HG02623 (cell line): ENCODE results near the gene RASGRF2.

Experiments
- ATAC-seq: cut with Tn5 transposase; IDR thresholded peaks from one replicate; pipeline ENCODE4 v1.9.1; 2021; ENCODE audit warnings: moderate library complexity; ENCODE audit not compliant: unreplicated experiment

RASGRF2 gene

GRCh38 chr5:80953587-80953986, 6.6 kb upstream of the RASGRF2 start:
- no peak for ATAC-seq

DNA sequence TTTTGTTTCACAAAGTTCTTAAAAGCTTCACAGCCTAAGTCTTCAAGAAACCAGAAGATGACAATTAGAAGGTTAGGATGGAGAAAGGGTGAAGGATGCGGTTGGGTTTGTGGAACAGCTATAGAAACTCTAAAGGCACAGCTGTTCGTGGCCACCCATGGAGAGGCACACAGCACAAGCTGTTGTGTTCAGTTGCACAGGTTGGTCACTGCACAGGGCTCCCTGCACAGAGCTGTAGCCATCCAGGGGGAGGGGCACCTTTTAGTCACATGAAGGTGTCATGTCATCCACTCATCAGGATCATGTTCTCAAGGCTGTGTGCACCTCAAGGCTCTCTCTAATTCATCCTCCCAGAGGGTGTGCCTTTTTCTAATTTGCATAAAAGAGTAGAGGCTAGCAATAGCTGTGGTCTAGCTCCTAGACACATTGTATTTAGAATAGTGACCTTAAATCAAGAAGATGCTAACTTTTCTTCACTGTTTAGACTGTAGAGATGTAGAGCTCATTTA, 5.0 kb upstream of the RASGRF2 start:
- ATAC-seq: no peak

DNA sequence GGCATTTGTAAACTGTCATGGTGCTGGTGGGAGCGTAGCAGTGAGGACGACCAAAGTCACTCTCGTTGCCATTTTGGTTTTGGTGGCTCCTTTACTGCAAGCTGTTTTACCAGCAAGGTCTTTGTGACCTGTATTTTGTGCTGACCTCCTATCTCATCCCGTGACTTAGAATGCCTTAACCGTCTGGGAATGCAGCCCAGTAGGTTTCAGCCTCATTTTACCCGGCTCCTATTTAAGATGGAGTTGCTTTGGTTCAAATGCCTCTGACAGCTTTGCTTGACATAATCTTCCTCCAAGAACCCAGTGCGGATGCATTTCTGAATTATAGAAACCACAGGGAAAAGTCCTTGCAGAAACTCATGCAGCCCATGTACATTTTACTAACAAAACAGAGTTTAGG, 3.9 kb upstream of the RASGRF2 start:
- ATAC-seq: no peak

DNA sequence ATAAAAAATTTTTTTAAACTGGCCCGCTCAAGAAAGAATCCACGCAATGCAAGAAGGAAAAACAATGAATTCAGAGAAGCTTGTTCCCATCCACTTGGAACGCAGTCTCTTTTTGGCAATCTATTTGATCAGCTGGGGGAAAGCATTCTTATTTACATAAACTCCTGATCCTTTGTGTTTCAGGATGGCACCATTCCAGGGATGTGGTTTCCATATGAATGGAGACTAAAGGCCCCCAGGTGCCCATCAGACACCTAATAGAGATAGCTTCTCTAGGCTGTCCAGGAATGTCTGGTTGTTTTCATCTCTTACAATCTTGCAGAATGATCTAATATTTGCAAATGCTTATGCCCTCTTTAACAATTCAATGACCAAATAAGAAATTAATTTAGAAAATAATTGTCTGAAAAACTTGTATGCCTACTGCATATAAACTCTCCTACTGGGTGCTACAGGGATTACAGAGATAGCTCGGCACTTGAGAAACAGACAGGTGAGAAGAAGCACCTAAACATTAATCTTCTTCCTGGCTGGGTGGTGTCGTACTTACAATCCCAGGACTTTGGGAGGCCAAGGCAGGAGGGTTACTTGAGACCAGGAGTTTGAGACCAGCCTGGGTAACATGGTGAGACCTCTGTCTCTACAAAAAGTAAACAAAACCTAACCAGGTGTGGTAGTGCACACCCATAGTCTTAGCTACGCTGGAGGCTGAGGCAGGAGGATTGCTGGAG, 3.0 kb upstream of the RASGRF2 start:
- ATAC-seq: no peak

DNA sequence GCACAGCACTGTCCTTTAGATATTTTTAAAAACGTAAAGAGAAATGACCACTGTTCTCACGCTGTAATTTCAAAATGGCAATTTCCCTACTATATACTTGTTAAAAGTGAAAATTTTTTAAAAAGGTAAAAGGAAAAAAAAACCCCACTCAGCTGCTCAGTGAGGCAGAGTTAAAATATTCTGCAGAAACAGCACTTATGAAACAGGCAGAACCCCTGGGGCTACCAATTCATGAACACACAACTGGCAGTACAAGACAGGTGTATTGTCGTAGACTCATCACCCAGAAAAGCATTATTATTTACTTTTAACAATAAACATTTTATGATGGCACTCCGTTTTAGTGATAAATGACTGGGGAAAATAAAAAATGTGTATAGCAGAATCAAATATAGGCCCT, 1.5 kb upstream of the RASGRF2 start:
- ATAC-seq: no peak

DNA sequence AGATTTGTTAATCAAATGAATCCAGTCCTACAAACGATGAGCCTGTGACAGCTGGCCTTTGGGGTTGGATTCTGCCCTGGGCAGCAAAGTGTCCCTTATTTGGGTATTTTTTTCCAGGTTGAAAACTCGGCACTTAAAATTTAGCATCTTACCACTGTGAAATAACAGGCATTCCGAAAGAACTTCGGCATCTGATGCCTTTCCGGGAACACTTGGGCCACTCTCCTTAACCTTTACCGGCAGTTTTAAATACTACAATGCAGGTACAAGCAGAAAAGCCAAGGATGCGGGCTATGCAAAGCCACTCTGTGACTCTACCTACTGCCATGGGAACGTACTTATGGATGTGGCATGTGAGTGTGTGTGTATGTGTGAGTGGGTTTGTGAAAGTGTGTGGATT, 1.0 kb upstream of the RASGRF2 start:
- no peak for ATAC-seq

DNA sequence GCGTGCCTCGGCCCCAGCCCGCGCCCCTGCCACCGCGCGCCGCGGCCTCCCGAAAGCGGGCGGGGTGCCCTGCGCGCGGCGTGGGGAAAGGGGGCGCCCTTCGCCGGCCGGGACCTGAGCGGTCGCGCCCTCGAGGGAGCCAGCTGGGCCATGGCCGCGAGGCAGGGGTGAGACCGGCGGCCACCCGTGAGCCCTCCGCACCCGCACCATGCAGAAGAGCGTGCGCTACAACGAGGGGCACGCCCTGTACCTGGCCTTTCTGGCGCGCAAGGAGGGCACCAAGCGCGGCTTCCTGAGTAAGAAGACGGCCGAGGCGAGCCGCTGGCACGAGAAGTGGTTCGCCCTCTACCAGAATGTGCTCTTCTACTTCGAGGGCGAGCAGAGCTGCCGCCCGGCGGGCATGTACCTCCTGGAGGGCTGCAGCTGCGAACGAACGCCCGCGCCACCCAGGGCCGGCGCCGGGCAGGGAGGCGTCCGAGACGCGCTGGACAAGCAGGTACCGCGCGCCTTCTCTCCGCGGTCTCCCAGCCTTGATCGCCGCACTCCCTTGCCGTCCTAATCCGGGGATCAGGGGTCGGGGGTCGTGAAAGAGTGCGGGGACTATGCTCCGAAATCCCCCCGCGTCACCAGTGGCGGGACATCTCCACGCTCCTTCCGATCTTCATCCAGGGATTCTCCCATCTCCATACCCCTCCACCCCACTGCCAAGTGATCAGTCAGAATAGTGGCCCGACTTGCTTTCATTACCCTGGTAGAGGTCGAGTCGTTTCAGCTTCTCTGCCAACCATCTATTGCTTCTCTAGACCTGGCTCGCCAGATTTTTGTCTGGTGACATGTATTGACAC, 590 bp downstream of the RASGRF2 start:
- ATAC-seq: no peak

- no peak for ATAC-seq
Measured at GRCh38 chr5:80961376-80962281, 1.5 kb downstream of the RASGRF2 start.

DNA sequence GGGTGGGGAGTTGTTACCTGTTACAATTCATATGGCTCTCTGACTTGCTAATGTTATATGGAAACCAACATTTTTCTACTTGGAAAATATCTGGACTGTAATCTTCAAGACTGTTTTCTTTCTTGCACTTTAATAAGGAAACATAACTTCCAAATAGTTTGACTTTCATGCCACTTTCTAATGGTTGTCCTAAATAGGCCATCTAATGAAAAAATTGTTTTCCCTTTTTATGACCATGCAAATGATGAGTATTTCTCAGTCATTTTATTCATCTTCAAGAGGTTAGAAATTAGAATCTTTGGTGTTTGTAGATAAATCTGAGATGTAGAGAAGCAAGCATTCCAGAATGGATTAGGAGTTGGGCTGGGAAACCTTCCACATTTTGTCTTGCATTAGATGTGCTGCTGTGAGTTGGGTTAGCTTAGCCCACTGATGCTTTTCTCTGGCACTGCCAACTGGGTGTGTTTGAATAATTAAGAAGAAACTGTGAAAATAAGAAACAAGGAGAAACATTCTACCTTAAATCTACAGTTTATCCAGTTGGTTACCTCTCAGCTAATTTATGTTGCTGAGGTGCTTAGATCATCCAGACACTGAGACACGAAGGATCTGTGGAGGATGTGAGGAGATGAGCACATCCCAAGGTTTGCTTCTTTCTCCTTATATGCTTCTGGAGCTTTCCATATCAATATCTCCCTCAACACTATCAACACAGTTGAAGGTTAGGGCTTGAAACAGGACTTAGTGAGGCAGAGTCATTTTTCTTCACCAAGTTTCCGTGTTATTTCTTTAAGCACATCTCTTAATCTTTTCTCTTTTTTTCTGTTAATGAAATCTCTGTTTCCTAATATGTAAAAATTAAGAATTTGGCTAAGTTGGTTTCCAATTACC, 2.7 kb downstream of the RASGRF2 start:
- no peak for ATAC-seq

DNA sequence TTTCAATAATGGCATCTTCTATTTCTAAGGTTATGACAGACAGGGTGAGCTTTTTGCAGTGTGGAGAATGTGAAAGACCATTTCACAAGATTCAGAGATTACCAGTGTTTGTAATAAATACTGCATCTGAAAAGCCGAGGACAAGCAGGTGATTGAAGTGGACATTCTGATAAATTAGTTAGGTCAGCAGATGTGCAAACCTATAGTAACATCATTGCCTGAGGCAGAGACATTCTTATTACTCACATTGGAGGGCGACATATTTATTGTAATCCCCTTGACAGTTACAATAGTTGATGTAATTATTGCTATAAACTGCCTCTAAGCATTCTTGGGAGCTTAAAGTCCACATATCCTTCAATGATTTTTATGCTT, 3.3 kb downstream of the RASGRF2 start:
- no peak for ATAC-seq

DNA sequence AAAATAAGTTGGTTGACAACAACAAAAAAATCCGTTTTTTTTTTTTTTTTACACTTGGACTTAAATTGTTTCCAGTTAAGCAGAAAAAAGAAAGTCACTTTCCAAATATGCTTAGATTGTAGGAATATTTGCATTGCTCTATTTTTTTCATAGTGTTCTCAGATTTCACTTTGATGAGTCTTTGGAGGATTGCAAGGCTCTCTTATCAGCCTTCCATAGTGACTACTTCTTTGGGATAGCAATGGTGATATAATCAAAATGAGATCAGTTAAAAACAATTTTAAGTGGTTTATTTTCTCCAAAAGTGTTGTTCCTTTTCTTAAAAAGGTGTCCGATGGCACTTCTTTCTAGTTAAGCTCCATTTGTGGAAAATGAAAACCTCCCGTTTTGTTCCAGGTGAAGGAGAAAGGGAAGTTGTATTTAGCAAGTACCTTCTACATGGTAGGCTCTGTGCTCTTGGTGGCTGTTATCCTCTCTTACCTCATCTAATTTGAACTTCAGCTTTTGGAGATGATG, 3.9 kb downstream of the RASGRF2 start:
- no peak for ATAC-seq

DNA sequence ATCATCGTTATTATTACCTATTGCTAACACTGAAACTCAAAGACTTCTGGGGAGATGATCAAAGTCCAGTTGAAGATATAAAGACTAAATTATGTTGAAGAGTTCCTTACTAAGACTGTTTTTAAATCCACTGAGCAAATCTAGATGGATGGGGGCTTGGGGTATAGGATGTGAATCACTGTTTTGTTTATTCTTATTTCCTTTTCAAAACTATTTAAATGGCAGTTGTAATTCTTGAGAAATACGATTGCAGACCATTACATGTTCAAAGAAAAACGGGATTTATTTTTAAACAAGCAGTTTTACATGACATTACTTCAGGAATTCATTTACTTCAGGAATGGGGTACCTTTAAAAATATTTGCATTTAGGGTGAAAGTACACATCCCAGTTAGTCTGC, 4.3 kb downstream of the RASGRF2 start:
- no peak for ATAC-seq

DNA sequence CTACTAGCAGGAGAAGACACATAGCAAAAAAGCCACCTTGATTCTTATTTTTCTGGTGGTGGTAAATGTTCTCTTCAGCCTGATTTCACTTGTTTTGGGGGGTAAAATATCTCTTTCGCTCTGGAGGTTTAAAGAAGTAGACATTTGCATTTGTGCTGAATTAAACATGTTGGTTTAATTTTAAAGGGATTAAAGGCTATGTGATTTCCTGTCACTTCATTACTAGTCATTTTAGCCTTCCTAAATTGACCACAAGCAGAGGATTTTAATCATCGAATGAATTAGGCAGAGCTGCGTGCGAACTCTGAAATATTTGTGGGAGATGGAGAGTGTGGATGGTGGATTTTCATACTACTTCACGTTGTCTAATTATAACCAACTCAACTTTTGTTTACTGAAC, 4.8 kb downstream of the RASGRF2 start:
- ATAC-seq: no peak

GRCh38 chr5:80967500-80968181, 7.5 kb downstream of the RASGRF2 start:
- no peak for ATAC-seq

DNA sequence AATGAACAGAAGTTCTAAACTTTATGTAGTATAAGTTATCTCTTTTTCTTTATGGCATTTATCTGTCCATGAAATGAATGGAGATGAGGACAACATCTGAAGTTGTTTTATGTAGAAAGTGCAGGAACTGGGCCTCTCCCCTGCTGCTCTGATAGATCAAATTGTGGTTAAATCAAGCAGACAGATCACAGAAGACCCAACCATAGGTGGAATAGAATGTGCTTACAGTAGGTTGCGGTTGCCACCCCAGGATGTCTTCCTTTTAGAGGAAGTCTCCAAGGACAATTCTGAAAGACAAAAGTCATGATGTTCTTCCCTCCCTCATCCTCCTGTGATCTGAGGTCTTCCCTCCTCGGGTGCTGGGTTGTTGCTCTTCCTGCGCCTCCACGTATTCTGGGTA, 12.9 kb downstream of the RASGRF2 start:
- ATAC-seq: no peak

GRCh38 chr5:80975065-80975464, 14.9 kb downstream of the RASGRF2 start:
- ATAC-seq: no peak

DNA sequence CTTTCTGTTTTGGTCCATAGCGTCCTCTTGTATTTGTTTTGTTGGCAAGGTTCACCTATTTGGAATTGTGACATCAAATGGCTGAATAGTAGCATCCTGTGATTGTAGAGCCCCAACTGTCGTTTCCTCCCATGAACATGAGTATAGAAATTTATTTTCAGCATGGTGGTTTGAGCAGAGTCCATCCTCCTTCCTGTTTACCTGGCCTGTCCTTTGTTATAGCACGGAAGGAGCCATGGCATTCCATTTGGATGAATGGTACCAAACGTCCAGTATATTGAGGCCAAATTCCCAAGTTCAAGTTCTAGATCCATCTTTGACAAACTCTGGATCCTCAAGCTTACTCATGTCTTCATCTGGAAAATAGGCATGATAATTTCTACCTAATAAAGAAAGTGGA, 16.8 kb downstream of the RASGRF2 start:
- no peak for ATAC-seq

DNA sequence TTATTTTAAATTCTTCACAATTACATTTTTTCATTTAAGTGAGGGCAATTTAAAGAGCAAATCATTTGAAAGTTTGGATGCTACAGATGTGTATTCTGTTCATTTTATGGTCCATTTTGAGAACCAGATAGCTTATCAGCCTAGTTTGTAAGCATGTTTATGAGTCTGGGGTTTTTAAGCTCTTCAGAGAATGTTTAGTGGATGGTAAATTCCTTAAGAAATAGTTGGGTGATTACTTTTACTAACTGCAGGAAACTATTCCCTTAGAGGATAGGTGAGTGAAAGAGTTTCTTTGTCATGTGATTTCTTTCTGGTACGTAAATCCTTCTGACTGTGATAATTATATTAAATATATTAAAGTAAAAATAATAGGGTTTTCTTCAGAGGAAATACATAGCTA, 17.6 kb downstream of the RASGRF2 start:
- ATAC-seq: no peak

- no peak for ATAC-seq
Measured at GRCh38 chr5:80978772-80979317, 18.7 kb downstream of the RASGRF2 start.
